GM12873 (cell line): Measurements from ENCODE around the gene RAD9A.

Source experiments
- CTCF ChIP-seq: IDR thresholded peaks from 2 replicates; pipeline ENCODE4 v1.5.1; 2012; ENCODE audit warnings: low read depth, mild to moderate bottlenecking, moderate library complexity, low read length, control low read depth; ENCODE audit not compliant: insufficient read depth; ENCODE audit errors: missing control alignments

The RAD9A gene

GRCh38 chr11:67355023-67355793 lies 36.6 kb upstream of the RAD9A start:
- TF ChIP-seq CTCF = no peak

- no peak for TF ChIP-seq CTCF
These were observed 35.9 kb upstream of the RAD9A start for GRCh38 chr11:67355794-67356386.

GRCh38 chr11:67356387-67356863 lies 35.4 kb upstream of the RAD9A start:
- TF ChIP-seq CTCF = no peak

GRCh38 chr11:67356864-67357561 lies 34.8 kb upstream of the RAD9A start:
- peak; percentile 96 for TF ChIP-seq CTCF

- no peak for TF ChIP-seq CTCF
These were observed 33.7 kb upstream of the RAD9A start for GRCh38 chr11:67357831-67358670.

GRCh38 chr11:67364169-67364568 lies 27.6 kb upstream of the RAD9A start:
- TF ChIP-seq CTCF = no peak
